ENCODE results near the gene CLCNKA.

DNA sequence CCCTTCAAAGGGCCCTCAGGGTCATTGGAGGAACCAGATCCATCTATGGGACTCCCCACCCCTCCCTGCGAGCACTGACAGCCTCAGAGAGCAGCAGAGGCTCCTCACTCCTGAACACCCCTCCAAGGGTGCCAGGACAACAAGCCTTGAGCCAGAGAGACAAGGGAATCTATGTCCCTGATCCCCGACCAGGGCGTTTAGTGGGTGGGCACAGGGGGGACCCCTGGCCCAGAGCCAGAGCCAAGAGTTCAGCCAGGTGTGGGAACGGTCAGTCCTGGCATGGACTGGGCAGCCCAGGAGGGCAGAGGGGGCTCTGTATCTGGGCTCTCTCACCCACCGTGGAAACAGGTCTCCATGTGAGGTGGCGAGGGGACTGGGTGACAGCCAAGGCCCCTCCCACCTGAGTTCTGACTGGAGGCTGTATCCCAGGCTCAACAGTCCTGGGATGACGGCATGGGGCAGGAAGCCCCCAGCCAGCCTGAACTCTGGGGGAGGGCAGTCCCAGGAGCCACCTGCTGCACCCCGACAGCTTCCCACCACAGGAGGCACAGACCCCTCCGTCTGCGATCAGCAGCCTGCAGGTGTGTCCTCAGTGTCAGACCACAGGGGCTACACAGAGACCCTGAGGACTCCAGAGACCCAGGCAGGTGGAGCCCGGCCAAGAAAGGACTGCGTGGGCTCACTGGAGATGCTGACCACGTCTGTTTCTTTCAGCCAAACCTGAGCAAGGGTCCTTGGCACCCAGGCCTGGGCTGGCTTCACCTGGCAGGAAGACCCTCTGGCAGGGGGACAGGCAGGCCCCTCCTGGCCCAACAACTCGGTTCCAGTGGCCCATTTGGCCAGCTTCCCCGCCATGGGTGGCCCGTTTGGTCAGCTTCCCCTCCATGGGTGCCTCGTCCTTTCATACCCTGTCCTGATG lies 29.0 kb upstream of the CLCNKA start:
- TF ChIP-seq CTCF (IDR thresholded peaks at IDR 0.05) (no peak), POLR2A (IDR thresholded peaks at IDR 0.05) (no peak)
